CD14-positive monocyte (primary cell): Measurements from ENCODE around the gene LOXL3. TPM values are rescaled to one million over a fixed set of nuclear protein-coding genes. Genes with fewer than 3 reads are reported as not detected.
A peak's percentile ranks its signal among the peaks of the same experiment; 100 is the strongest.

Experiments
- DNase-seq, 3 donors: peaks; one replicate each; pipeline ENCODE4 v3.0.0-alpha.2; 2011 to 2022
- H2AFZ ChIP-seq: 2 replicates; pipeline ENCODE4 v1.6.0; 2012; ENCODE audit warnings: mild to moderate bottlenecking, low read depth, low read length, inconsistent platforms; ENCODE audit not compliant: insufficient read depth, poor library complexity, severe bottlenecking
- H3K27ac ChIP-seq, 2 donors: 1 replicate in 1 of 2; 2 replicates in 1 of 2; pipeline ENCODE4 v1.5.1; 2012 to 2013; ENCODE audit warnings: low read length in 2 of 2, control low read depth in 1 of 2, inconsistent platforms in 1 of 2, low read depth in 1 of 2, mild to moderate bottlenecking in 1 of 2
- H3K27me3 ChIP-seq, 2 donors: one replicate each; pipeline versions ENCODE4 v1.6.0 to v1.6.1; 2011 to 2013; ENCODE audit warnings: low read length in 2 of 2; ENCODE audit not compliant: control insufficient read depth in 2 of 2, insufficient read depth in 2 of 2
- H3K36me3 ChIP-seq, 2 donors: replicated peaks in 1 of 2; 1 replicate in 1 of 2; 2 replicates in 1 of 2; pipeline versions ENCODE4 v1.5.1 to v1.6.1; 2012 to 2013; ENCODE audit warnings: low read length in 2 of 2, control low read depth in 1 of 2, inconsistent platforms in 1 of 2, mild to moderate bottlenecking in 1 of 2; ENCODE audit not compliant: insufficient read depth in 2 of 2, control insufficient read depth in 1 of 2
- H3K4me1 ChIP-seq, 2 donors: 1 replicate in 1 of 2; 2 replicates in 1 of 2; pipeline versions ENCODE4 v1.5.1 to v1.6.1; 2012 to 2013; ENCODE audit warnings: low read length in 2 of 2, control low read depth in 1 of 2, inconsistent platforms in 1 of 2, mild to moderate bottlenecking in 1 of 2, moderate library complexity in 1 of 2; ENCODE audit not compliant: insufficient read depth in 2 of 2, control insufficient read depth in 1 of 2
- H3K4me2 ChIP-seq: replicated peaks from 2 replicates; pipeline ENCODE3; 2012; ENCODE audit warnings: low read length, moderate library complexity, mild to moderate bottlenecking; ENCODE audit not compliant: poor library complexity, severe bottlenecking; ENCODE audit errors: extremely low read depth
- H3K4me3 ChIP-seq, 3 experiments: fragments of 200-600 bp in 1 of 3; sonication (generic) in 1 of 3; replicated peaks in 1 of 3; 1 replicate in 2 of 3; 2 replicates in 1 of 3; pipeline ENCODE4 v1.5.1; 2011 to 2013; ENCODE audit warnings: low read length in 3 of 3, mild to moderate bottlenecking in 3 of 3, control low read depth in 2 of 3, low read depth in 2 of 3, inconsistent platforms in 1 of 3, moderate library complexity in 1 of 3
- H3K79me2 ChIP-seq: 2 replicates; pipeline ENCODE4 v1.6.0; 2012; ENCODE audit warnings: mild to moderate bottlenecking, control low read depth, inconsistent platforms, low read length, moderate library complexity; ENCODE audit not compliant: insufficient read depth
- H3K9ac ChIP-seq: 2 replicates; pipeline ENCODE4 v1.6.0; 2017; ENCODE audit warnings: low read length, mild to moderate bottlenecking; ENCODE audit not compliant: insufficient read depth, poor library complexity, severe bottlenecking
- H3K9me3 ChIP-seq, 2 donors: replicated peaks in 1 of 2; 1 replicate in 1 of 2; 2 replicates in 1 of 2; pipeline versions ENCODE4 v1.5.1 to v1.6.1; 2012 to 2013; ENCODE audit warnings: low read length in 2 of 2, control low read depth in 1 of 2; ENCODE audit not compliant: control insufficient read depth in 1 of 2, insufficient read depth in 1 of 2
- H4K20me1 ChIP-seq: 2 replicates; pipeline ENCODE4 v1.6.0; 2012; ENCODE audit warnings: mild to moderate bottlenecking, low read length, control low read depth, moderate library complexity; ENCODE audit not compliant: insufficient read depth
- H3K27ac Mint-ChIP-seq, 7 donors: one replicate each; pipeline ENCODE4 v1.8.0; 2020; ENCODE audit warnings: mild to moderate bottlenecking in 7 of 7, mixed read lengths in 7 of 7, moderate library complexity in 6 of 7, inconsistent platforms in 2 of 7
- H3K27me3 Mint-ChIP-seq, 3 donors: one replicate each; pipeline ENCODE4 v1.8.0; 2021 to 2022; ENCODE audit warnings: low read depth in 3 of 3, mild to moderate bottlenecking in 3 of 3, mixed read lengths in 3 of 3, moderate library complexity in 3 of 3, inconsistent platforms in 1 of 3
- H3K36me3 Mint-ChIP-seq, 2 donors: one replicate each; pipeline ENCODE4 v1.8.0; 2020; ENCODE audit warnings: mixed read lengths in 2 of 2, inconsistent platforms in 1 of 2, mild to moderate bottlenecking in 1 of 2
- H3K4me1 Mint-ChIP-seq: one replicate; pipeline ENCODE4 v1.8.0; 2020; ENCODE audit warnings: mild to moderate bottlenecking, mixed read lengths
- H3K4me3 Mint-ChIP-seq, 2 donors: one replicate each; pipeline ENCODE4 v1.8.0; 2020; ENCODE audit warnings: mild to moderate bottlenecking in 2 of 2, mixed read lengths in 2 of 2, moderate library complexity in 1 of 2
- H3K9me3 Mint-ChIP-seq, 7 donors: one replicate each; pipeline ENCODE4 v1.8.0; 2020 to 2022; ENCODE audit warnings: mixed read lengths in 7 of 7, mild to moderate bottlenecking in 6 of 7, moderate library complexity in 6 of 7, inconsistent platforms in 2 of 7
- WGBS: methylation state at CpG from one replicate; pipeline ENCODE4 v1.1.5; 2013; ENCODE audit warnings: missing lambda C conversion rate; ENCODE audit not compliant: insufficient coverage; 5-methylcytosine and 5-hydroxymethylcytosine counted together
- intact Hi-C, 2 donors: fragments of 100-400 bp; cut with micrococcal nuclease; formaldehyde crosslinking; loops; one replicate each; pipeline versions ENCODE4 v1.15.0 to v1.15.1; 2023
- polyA plus RNA-seq, 3 donors: library from polyadenylated mRNA; depleted of rRNA in 1 of 3; unstranded in 2 of 3; stranded (reverse) in 1 of 3; fragments of 300-500 nt in 2 of 3; fragments of >200 nt in 1 of 3; fragmentation: Illumina TruSeq in 2 of 3; gene quantifications; 1 replicate in 2 of 3; 2 replicates in 1 of 3; pipeline ENCODE4 v1.2.3, GENCODE V29; 2012 to 2021
- TF ChIP-seq, protein P1 (sequence below): fragments of 200-600 bp; IDR thresholded peaks from one replicate; pipeline ENCODE4 v1.8.0; 2022; ENCODE audit warnings: antibody characterized with exemption, mild to moderate bottlenecking

Gene LOXL3
- polyA plus RNA-seq, 3 donors, result 18.2 to 35.0 (median 18.5) TPM

DNA sequence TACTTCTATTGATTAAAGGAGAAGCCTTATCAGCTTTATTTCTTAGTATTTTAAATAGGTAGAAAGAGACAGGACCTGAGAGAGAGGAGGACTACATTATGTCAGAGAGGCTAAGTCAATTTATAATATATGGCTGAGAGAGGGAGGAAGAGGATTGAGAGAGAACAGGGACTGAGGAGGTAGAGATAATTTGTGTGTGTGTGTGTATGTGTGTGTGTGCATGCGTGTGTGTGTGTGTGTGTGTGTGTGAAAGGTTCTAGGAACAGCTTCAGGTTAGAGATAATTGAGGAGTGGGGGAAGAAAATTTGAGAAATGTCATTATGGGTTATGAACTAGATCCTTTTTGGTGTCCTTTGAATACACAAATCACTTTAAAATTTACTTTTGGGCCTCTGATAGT, 15.9 kb upstream of the LOXL3 start:
- 100% methylated on average over 1 of the region's 1 CpG for WGBS

DNA sequence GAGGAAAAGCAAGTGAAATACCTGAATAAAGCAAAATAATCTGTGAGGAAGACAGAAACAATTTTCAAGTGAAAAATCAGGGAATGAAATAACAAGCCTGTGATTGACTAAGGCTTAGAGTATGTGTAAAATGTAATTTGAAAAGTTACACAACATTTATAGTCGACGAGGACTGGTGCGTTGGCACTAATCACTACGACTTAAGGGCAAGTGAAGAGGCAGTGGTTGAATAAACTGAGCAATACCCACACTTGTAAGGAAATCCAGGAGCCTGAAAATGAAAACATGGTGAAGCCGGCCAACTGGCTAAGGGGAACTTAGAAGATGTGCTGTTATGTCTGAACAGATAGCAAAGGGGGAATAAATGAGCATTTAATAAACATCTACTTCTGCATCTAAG, 14.1 kb upstream of the LOXL3 start:
- H3K27ac ChIP-seq, result peak overlapping the region in 1 of 2 donors; percentile 21
- no peak for DNase-seq
- H3K9me3 ChIP-seq, result no peaks in the 10 kb centered on the region
- Mint-ChIP-seq H3K4me3 (no peak overlapping the region), H3K36me3 (peaks cover 0 to 4% of the 10 kb centered on the region in 2 donors), H3K27ac (peak overlapping the region in 5 of 7 donors; percentile 51 to 78 (median 57)), H3K9me3 (peaks cover 0 to 3% (median 0%) of the 10 kb centered on the region in 7 donors), H3K4me1 (peaks cover 56% of the 10 kb centered on the region), H3K27me3 (no peaks in the 10 kb centered on the region)
- no peak overlapping the region for H3K4me3 ChIP-seq
- no peaks in the 10 kb centered on the region for H4K20me1 ChIP-seq
- no peak overlapping the region for H3K4me2 ChIP-seq
- no peak overlapping the region for H3K9ac ChIP-seq
- TF ChIP-seq, protein P1, sequence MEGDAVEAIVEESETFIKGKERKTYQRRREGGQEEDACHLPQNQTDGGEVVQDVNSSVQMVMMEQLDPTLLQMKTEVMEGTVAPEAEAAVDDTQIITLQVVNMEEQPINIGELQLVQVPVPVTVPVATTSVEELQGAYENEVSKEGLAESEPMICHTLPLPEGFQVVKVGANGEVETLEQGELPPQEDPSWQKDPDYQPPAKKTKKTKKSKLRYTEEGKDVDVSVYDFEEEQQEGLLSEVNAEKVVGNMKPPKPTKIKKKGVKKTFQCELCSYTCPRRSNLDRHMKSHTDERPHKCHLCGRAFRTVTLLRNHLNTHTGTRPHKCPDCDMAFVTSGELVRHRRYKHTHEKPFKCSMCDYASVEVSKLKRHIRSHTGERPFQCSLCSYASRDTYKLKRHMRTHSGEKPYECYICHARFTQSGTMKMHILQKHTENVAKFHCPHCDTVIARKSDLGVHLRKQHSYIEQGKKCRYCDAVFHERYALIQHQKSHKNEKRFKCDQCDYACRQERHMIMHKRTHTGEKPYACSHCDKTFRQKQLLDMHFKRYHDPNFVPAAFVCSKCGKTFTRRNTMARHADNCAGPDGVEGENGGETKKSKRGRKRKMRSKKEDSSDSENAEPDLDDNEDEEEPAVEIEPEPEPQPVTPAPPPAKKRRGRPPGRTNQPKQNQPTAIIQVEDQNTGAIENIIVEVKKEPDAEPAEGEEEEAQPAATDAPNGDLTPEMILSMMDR, result no peak
- H3K36me3 ChIP-seq, result no peaks in the 10 kb centered on the region
- H3K27me3 ChIP-seq, result no peaks in the 10 kb centered on the region
- H3K4me1 ChIP-seq, result peaks cover 61 to 69% of the 10 kb centered on the region in 2 donors
- no peaks in the 10 kb centered on the region for H3K79me2 ChIP-seq
- peak overlapping the region; percentile 31 for H2AFZ ChIP-seq
- 0% methylated on average over 1 of the region's 5 CpGs for WGBS
- intact Hi-C loops, result no loop called here

More for the DNA sequence above, 15.9 kb upstream of the LOXL3 start:
- Histone ChIP-seq H3K4me1 (peaks cover 73 to 84% of the 10 kb centered on the region in 2 donors), H3K79me2 (no peaks in the 10 kb centered on the region), H4K20me1 (no peaks in the 10 kb centered on the region), H2AFZ (no peak overlapping the region), H3K4me2 (no peak overlapping the region), H3K9ac (no peak overlapping the region), H3K9me3 (no peaks in the 10 kb centered on the region), H3K27me3 (no peaks in the 10 kb centered on the region), H3K4me3 (no peak overlapping the region), H3K36me3 (no peaks in the 10 kb centered on the region), H3K27ac (no peak overlapping the region)
- no peak for DNase-seq
- intact Hi-C loops, result no loop called here
- TF ChIP-seq, protein P1, result no peak
- peaks cover 63% of the 10 kb centered on the region for H3K4me1 Mint-ChIP-seq
- peaks cover 0 to 3% (median 0%) of the 10 kb centered on the region in 7 donors for H3K9me3 Mint-ChIP-seq
- peak overlapping the region in 1 of 7 donors; percentile 83 for H3K27ac Mint-ChIP-seq
- peaks cover 0 to 4% of the 10 kb centered on the region in 2 donors for H3K36me3 Mint-ChIP-seq
- no peak overlapping the region for H3K4me3 Mint-ChIP-seq
- no peaks in the 10 kb centered on the region for H3K27me3 Mint-ChIP-seq
